SKM-1 (cell line): ENCODE data around the gene ANKRD60.

Source experiments
- DNase-seq: peaks from one replicate; lab custom pipeline; 2025; ENCODE audit not compliant: unreplicated experiment; lab: John Stamatoyannopoulos, UW

The ANKRD60 gene

DNA sequence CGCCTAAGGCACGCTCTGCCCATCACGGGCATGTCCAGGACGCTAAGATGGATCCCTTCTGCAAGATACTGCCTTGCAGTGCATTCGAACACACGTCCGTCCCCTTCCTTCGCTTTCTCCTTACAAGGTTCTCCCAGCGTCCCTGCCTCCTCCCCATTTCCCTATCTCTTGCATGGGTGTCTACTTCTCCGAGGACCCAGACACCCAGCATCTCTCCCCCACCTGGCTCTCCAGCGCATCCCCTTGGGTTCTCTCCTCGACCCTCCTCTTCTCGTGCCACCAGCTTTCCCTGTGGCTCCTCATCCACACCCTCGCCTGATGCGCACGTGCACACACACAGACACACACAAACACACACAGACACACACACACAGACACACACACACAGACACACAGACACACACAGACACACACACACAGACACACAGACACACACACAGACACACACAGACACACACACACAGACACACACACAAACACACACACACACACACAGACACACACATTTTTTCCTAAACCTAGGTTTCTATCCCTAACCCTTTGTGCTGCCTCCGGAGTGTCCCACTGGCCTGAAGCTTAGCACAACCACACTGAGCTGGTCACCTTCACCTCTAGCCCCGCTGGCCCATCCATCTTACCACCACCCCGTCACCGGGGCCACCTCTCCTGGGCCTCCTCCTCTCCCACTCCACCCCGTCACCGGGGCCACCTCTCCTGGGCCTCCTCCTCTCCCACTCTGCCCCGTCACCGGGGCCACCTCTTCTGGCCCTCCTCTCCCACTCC is 31.9 kb downstream of the ANKRD60 start:
- DNase-seq: no peak

DNA sequence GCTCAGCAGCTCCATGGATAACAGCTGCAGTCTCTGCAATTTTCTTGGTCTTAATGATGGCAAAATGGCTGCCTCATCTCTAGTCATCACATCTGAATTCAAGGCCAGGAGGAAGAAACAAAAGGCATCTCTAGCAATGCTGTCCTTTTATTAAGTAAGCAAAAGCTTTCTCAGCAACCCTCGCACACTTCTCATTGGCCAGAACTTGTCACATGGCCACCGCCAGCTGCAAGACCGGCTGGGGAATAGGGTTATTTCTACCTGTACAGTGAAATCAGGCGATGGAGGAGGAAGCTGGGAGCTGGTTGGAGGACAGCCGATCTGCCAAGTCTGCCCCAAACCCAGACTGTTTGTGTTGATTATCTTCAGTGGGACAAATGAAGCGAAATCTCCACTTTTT is 33.4 kb downstream of the ANKRD60 start:
- no peak for DNase-seq

DNA sequence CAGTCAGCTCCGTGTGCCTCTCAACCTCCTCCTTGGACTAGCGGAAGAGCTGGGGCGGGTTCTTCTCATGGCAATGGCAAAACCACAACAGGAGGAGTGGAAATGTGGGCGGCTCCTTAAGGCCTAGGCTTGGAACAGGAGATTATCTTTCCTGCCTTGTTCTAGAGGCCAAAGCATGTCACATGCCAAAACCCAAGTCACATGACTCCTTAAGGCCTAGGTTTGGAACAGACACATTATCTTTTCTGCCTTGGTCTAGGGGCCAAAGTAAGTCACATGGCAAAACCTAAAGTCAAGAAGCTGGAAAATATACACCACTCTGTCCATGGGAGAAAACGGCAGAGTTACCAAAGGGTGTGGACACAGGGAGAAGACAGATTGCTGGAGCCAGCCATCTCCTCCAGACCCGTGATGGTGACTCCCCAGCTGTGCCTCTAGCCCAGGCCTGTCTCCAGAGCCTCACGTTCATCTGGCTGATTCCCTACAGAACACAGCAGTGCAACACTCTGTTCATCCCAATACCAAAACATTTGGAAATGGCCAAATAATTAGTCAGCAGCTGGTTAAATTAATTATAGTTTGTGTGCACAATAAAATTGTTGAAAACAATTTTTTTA is 34.2 kb downstream of the ANKRD60 start:
- DNase-seq: no peak

DNA sequence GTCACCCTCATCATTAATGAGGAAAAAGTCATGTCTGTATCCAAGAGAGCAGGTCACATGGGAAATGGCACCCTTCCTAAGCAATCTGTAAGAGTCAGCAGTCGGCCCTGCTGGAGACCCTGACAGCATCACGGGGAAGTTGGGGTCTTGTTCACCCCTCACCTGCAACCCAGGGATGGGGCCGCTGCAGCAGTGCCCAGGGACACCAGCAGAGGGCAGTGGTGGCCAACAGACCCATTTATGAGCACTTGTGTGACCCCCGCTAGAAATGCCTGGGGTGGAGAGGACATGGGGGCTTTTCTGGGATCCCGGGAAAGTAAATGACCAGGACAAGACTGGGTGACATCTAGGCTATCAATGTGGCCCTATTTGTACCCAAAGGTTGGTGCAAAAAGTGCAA is 35.9 kb downstream of the ANKRD60 start:
- no peak for DNase-seq

DNA sequence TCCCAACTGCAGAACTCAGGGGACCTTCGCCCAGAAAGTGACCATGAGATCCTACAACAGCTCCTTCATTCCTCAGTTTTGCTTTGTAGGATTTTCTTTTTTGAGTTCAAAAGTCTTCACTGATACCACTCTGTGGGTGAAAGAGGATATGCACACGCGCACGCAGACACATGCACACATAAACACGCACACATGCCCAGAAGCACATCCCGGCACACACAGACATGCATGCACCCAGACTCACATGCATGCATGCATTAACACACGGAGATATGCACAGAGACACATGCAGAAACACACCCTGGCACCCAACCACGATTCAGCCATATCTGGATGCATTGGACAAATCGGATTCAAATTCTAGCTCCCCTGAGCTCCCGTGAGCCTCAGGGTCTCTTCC is 36.4 kb downstream of the ANKRD60 start:
- DNase-seq: no peak

DNA sequence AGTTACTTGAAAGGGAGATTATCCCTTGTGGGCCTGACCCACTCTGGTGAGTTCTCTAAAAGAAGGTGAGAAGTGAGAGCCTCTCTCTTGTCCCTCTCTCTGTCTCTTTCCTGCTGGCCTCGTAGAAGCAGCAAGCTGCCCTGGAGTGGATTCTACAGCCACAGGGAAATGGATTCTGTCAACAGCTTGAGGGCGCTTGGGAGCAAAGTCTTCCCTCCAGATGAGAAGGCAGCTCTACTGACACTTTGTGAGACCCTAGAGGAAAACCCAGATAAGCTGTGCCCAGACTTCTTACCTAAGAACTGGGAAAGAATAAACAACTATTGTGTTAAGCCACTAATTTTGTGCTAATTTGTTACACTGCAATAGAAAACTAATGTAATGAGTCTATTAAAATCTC is 39.9 kb downstream of the ANKRD60 start:
- DNase-seq: no peak

DNA sequence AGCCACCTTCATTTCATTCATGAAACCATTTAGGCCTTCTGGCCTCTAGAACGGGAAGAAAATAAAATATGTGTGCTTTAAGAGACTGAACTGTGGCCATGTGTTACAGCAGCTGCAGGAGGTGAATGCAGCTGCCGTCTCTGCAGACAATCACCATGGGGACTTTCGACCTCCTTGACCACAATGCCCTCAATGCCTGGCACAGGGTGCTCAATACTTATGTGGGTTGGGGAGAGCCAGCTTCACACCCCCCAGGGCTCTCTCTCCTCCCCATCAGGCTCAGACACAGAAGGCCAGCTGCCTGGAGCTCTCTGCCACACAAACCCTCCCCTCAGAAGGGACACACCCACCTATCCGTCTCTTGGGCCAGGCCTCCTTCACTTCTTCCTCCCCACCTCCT is 43.5 kb downstream of the ANKRD60 start:
- no peak for DNase-seq

DNA sequence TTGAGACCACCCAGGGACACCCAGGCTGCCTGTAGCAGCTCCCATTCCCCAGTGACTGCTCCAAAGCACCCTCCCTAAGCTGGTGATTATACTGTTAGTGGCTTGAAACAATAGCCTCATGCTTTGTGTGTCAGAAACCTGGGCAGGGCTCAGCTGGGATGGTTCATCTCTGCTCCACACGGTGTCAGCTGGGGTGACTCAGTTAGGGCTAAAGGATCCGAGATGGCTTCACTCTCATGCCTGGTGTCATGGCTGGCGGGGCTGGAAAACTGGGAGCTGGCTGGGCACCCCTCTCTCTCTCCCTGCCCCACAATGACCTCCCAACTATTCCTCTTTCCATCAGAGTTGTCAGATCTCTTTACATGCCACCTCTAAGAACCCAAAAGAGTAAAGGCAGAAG is 44.4 kb downstream of the ANKRD60 start:
- DNase-seq: no peak

DNA sequence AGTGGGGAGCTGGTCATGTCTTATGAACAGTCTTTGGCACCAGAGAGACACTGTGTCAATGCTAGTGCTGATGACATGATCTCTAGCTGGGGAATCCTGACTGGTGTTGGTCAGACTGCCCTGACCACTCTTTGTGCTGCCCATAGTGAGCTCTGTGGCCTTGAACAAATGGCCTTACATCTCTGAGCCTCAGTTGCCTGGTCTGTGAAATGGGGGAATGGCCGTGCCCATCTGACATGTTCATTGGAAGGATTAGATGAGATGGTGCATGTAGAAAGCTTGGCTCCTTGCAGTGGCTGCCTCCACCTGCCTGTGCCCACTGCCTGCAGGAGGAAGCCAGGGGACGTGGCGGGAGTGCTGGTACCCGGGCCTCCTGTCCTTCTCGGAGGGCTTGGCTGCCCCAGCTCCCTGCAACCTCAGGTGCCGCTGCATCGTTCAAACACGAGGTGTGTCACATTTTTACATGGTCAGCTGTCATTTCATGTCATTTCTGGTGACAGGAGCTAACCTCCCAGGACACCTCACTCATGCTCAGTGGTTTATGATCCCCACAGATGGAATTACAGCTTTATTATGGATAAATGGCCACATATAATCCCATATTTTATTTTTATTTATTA is 45.8 kb downstream of the ANKRD60 start:
- no peak for DNase-seq

DNA sequence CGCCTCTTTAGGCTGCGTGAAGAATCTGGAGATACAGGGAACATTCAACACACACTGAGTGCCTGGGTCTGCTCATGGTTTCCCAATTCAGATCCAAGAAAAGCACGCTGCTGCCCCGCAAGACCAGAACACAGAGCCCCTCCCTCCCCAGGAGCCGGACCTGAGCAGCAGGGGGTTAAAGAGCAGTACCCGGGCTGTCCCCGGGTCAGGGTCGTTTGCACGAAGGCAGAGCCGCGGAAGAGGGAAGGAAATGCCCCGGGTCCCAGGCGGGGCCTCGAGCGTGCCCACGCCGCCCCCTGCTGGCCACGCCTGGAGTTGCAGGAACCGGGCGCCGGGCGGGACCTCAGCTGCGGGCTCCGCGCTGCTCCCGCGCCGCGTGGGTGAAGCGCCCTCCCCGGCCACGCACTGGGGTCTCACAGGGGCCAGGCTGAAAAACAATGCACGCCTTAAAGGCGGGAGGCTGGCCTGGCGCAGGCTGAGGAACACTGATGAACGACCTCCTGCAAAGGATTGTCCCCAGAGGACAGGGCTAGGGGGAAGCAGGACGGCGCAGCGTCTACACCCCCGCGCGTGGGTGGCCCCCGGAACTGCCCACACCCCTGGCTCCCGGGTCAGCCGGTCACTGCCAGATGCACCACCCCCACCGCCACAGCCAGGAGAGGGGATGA is 48.9 kb downstream of the ANKRD60 start:
- DNase-seq: no peak

DNA sequence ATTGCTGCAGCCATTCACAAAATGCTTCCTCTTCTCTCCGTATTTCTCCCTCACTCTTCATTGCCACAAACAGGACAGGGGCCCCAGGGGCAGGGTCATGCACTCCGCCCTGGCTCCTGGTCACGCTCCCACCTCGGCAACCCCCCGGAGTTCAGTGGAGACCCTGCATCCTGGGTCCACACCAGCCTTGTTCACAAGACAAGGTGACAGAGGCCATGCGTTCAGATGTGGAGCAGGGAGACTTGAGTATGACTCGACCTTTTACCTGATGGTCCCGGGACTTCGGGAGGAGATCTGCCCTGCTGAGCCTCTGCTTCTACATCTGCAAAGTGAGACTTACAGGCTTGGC is 49.4 kb downstream of the ANKRD60 start:
- DNase-seq: no peak

DNA sequence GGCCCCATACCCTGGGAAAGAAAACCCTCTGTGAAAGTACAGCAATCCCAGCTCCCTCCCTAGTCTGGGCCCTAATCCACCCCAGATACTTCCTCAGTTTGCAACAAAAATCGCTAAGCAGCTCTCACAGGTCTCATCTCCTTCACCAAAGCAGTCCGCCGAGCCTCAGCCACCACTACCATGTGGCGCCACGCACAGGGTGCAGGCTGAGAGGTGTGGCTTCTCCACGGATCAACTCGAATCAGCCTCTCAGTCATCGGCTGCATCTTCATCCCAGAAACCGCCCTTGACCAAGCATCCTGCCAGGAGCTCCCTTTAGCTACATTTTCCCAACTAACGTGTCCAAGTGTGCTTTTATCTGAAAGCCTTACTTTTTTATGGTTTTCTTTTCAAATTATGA is 50.7 kb downstream of the ANKRD60 start:
- DNase-seq: no peak

DNA sequence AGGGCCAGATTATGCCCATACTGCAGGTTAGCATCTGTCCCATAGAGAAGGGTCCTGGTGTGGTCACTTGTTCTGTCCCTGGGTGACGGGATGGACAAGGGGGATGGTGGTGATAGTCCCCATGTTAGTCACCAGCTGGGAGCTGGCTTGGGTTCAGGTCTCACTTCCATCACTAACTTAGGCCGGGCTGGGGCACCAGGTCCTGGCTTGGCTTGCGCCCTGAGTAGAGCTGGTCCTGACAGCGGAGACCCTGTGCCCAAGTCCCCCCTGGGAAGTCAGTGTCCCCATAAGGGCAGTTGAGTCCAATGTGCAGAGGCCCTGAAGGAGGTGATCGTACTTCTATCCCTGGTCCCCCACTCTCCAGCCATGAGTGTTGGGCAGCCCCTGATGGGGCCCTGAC is 52.6 kb downstream of the ANKRD60 start:
- DNase-seq: no peak

DNA sequence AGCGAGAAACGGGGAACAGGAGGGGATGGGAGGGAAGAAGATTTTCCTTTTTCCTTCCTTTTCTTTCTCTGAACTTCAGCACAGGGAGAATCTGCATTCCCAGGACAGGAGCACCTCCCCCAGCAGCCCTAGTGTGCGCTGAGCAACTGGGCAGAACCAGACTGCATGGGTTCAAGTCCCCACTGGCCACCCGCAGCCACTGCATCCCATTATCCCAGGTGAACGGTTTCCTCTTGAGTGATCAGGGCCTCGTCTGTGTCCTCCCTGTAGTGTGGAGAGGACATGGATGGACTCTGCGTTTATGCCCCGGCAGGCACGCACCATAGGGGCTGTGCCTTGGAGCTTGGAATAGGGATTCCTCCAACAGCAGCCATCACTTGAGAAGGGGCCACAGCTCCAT is 53.0 kb downstream of the ANKRD60 start:
- DNase-seq: no peak

DNA sequence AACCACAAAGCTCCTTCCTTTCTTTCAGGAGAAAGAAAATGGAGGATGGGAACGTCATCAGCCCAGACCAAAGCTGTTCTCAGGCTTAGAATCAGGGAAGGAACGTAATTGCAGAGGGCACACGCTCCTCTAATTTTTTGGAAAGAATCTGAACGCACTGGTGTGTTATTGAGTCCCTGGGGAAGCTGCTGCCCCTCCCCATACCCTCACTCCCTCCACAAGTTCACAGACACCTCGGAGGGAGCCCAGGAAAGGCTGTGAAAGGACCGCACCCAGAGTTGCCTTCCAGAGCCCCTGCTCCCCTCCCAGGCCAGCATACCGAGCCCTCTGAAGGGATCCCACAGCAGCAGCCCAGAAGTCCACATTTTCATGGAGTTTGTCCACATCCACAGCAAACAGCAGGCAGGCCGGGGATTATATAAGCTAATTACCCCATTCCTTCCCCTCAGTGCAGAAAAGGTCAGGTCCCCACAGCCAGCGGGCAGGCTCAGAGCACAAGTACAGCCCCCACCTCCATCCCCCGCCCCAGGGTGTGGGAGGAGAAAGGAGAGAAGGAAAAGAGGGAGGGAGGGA is 53.7 kb downstream of the ANKRD60 start:
- DNase-seq: no peak

DNA sequence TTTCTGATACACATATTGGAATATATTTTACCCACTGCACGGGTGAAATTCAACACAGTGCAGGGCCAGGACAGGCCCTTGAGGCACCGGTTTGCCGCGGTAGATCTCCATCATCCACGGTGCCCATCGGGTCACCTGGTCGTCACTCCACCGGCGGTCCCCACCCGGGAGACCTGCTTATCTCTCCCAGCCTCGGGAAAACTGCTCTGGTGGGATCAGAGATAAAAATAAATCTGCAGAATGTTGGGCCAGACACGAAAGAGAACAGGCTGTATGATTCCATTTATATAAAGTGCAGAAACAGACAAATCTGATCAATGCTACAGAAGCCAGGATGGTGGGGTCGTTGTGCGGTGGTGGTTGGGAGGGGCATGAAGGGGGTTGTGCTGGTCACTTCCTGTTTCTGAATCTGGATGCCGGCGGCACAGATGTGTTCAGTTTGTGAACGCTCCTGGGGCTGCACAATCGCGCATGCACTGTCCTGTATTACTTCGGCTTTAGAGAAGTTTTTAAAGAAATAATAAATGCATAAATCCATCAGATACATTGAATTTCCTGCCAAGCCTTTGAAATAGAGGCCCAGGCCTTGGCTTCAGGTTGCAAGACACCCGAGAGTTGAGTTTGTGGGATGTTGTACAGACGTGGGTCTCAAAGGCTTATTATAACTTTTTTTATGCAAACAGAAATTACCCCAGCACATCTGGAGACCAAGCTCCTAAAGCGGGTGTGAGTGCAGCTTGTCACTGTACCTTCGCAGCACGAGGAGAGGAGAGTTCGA is 54.3 kb downstream of the ANKRD60 start:
- DNase-seq: no peak

DNA sequence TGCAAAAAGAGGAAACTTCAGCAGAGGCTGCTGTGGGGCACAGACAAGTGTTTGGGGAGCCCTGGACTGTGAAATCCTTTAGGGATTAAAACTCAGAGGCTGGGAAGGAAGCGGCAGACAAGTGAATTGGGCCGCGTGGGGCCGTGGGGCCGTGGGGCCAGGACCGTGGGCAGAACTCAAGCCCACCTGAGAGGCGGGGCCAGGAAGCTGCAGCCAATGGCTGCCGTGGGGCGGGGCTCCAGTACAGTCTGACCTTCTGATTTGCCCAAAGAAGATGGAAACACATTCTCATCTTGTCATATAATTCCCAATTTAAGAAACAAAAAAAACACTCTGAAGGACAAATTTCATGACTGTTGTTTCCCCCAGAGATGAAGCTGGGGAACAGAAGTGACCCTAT is 55.4 kb downstream of the ANKRD60 start:
- no peak for DNase-seq

DNA sequence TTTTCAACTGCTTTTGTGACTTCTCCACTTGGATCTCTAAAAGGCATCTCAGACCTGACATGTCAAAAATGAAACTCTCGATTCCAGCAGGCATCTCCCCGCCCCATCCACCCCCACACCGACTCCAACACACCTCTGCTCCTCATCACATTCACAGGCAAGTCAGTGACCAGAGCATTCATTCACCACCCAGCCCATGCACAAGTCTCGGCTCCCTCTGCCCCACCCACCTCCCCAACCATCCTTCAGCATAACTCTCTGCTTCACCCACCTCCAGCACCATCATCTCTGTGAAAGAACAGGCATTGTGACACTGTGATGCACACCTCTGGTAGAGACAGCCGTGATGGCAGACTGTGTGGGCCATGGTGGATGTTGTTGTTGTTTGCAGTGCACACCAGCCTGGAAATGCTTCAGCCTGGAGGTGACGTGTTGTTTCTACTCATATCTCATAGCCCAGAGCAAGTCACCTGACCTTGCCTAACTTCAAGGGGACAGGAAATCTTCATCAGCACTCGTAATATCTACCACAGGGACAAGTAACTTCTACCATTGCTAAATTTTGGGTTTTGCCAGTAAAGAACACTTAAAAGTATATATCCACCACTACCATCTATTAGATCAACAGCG is 56.5 kb downstream of the ANKRD60 start:
- DNase-seq: no peak

DNA sequence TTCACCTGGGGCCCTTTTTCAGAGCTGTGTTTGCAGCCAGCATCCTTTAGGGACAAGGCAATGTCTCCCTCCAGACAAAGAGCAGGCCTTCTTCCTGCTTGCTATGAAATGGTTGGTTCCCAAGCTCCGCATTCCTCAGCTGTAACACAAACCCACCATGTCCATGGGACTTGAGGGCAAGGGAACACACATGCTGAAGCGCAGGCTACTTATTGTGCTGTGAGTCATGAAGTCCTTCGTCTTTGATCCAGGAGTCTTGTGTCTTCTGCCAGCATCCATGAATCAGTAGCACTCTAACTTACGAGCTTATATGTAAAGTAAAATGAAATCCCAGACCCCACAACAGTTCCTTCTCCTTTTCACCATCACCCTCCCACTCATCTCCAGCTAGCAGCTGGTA is 59.0 kb downstream of the ANKRD60 start:
- DNase-seq: no peak

DNA sequence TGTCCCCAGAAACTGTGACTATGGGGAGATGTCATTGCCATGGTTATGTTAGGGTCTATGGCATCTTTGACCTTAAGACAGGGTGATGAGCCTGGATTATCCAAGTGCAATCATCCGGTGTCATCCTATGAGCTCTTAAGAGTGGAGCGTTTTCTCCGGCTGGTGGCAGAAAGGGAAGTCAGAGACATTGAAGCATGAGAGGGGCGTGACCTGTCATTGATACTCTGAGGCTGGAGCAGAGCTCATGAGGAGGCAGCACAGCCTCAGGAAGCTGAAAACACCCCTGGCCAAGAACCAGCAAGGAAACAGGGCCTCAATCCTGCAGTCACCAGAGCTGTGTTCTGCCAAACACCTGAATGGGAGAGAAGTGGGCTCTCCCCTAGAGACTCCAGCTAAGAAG is 59.6 kb downstream of the ANKRD60 start:
- DNase-seq: no peak

DNA sequence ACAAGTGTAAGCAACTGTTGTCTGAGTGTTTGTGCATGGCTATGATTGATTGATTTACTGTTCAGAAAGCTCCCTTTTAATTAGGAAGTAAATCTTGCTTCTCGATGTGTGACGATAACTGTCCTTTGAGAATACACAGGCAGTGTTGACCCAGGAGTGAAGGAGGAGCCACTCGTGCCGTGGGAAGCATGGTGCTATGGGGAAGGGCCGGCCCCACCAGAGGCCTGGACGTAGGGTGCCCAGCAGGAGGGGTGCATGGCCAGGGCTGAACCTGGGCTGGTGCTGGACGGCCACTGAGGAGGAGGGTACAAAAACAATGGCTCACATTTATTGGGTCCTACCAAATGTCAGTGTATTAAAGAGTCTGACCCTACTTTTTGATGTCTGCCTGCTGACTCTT is 60.7 kb downstream of the ANKRD60 start:
- no peak for DNase-seq
